ENCODE data around the gene LCN15.
"Not testable (repeated sequence)": the region's sequence is repeated elsewhere in the genome, so short reads cannot be mapped to it uniquely, and the experiment has no call there.

Gene LCN15

DNA sequence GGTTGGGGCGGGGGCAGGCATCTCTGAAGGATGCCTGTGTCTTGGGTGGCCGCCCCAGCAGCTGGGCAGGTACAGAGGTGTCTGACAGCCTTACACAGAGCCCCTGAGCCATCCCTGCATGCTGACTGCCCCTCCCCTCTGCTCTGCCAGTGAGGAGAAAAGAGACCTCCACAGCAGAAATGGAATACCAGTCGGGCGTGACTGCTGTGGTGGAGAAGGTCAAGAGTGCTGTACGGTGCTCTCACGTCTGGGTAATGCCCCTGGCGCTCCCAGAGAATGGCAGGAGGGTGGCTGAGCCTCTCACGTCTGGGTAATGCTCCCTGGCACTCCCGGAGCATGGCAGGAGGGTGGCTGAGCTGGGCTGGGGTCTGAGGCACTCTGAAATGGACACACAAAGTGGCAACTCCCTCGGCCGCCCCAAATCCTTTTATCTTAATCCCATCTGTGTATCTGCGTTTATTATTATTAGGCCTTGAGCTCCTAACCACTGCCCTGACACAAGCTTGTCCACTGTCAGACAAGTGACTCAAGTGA is 41.0 kb upstream of the LCN15 start:
- DNase-seq (ENCODE audit: extremely low read depth, low read depth), result no peak
- no peak for TF ChIP-seq CTCF (IDR thresholded peaks at IDR 0.05; ENCODE audit: low read depth, low read length)

DNA sequence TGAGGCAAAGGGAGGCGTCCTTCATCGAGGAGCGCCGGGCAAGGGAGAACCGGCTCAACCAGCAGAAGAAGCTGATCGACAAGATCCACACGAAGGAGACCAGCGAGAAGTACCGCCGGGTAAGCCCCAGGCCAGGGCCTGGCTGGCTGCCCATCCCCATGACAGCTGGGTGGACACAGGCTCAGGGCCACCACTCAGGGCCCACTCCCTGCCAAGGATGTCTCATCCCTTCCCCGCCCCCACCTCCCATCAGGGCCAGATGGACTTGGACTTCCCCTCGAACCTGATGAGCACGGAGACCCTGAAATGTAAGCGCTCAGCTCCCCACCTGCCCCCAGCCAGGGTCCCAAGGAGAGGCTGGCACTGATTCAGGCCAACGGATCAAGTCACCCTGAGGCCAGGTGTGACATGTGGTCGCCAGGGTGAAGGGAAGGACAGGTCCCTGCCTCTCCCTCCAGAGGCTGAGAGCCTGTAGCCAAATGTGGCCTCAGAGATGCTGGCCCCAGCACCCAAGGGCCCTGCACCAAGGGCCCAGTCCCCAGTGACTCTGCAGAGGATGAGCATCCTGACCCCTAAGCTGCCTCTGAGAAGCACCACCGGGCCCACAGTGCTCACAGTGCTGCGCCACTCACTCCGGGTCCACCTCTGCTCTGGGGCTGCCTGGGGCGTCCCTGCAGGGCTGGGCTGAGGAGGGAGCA is 40.3 kb upstream of the LCN15 start:
- DNase-seq (ENCODE audit: extremely low read depth, low read depth), result no peak
- TF ChIP-seq CTCF (IDR thresholded peaks at IDR 0.05; ENCODE audit: low read depth, low read length), result no peak

DNA sequence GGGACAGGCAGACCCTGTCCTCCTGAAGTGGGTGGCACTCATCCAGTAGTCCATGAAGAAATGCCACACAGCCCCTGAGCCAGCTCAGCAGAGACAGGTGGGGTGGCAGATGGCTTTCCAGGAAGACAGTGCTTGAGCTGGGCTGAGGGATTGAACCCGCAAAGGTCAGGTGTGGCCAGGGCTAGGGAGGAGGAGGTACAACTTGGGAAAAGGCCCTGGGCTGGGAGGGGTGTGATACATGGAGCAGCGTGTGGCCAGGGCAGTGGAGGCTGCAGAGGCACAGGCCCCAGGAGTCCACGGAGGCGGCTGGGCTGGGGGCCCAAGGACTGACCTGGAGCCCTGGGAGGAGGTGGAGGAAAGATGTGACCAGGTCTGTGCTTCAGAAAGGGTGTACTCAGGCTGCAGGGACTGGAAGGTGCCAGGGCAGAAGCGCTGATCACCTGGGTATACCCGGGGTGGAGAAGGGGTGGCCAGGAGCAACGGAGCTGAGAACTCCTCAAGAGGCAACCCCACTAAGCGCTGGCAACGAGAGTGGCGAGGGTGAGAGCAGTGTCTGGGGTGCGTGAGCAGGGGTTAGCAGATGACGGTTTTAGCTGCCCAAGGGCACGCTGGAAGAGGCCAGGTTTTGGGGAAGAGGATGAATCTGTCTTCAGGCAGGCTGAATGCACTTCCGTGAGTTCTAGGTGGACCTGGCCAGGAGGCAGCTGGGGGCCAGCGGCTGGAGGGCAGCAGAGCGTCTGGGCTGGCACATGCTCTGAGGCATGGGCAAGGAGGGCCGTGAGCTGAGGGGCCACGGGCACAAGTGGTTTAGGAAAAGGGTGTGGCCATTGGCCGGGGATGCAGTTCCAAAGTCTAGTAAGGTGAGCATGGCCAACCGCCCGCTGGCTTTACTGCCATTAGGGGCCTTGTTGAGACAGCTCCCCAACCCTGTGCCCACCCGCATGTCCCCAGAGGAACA is 39.5 kb upstream of the LCN15 start:
- DNase-seq (ENCODE audit: extremely low read depth, low read depth), result no peak
- no peak for TF ChIP-seq CTCF (IDR thresholded peaks at IDR 0.05; ENCODE audit: low read depth, low read length)

DNA sequence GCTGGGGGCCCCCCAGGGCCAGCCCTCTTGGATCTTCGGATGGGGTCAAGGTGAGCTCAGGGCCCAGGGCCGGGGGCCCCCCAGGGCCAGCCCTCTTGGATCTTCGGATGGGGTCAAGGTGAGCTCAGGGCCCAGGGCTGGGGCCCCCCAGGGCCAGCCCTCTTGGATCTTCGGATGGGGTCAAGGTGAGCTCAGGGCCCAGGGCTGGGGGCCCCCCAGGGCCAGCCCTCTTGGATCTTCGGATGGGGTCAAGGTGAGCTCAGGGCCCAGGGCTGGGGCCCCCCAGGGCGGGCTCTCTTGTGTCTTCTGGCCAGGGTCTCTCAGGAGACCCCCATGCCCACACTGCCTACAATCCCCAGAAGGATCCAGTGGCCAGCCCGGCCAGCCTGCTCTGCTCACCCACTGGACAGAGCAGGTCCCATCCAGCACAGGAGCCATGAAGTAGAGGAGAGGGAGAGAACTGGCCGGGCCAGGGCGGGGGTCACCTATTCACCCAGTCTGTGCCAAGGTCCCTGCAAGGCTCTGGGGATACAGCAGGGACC is 38.8 kb upstream of the LCN15 start:
- not testable (repeated sequence) for DNase-seq (ENCODE audit: extremely low read depth, low read depth)

DNA sequence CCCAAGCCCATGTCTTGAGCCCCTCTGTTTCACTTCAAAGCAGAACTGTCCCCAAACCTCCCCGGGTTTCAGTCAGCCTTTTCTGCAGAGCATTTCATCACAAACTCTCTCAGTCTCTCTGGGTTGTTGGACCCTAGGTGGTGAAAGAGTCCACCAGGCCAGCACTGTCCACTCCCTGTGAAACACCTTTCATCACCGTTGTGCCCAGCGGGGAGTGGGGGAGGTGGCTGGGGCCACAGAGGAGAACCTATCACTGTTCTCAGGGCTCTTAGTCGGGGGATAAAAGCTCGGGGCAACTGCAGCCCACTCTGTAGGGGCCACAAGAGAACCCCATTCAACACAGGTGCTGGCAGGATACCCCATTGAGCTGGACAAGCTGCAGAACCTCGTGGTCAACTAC is 38.0 kb upstream of the LCN15 start:
- TF ChIP-seq CTCF (IDR thresholded peaks at IDR 0.05; ENCODE audit: low read depth, low read length), result no peak
- DNase-seq (ENCODE audit: extremely low read depth, low read depth), result no peak

GRCh38 chr9:136799854-136800657 is 35.7 kb upstream of the LCN15 start:
- no peak for TF ChIP-seq CTCF (IDR thresholded peaks at IDR 0.05; ENCODE audit: low read depth, low read length)
- no peak for DNase-seq (ENCODE audit: extremely low read depth, low read depth)
